DND-41 (cell line): Measurements from ENCODE around the gene LCT.

Experiments
- ATAC-seq: fragments of 200-7000 bp; cut with Tn5 transposase; 3 replicates; pipeline ENCODE4 v1.9.1; 2021; ENCODE audit warnings: low read depth; ENCODE audit not compliant: insufficient read depth
- DNase-seq: peaks from one replicate; pipeline ENCODE4 v3.0.0-alpha.2; 2020
- H2AFZ ChIP-seq: 2 replicates; pipeline ENCODE4 v1.6.0; 2012; ENCODE audit warnings: low read depth, low read length
- H3K27ac ChIP-seq: 2 replicates; pipeline ENCODE4 v1.5.1; 2012; ENCODE audit warnings: low read length, inconsistent platforms
- H3K27me3 ChIP-seq: fragments of 200-600 bp; sonication (generic); 2 replicates; pipeline ENCODE4 v1.6.0; 2012; ENCODE audit warnings: low read length, mild to moderate bottlenecking, inconsistent platforms; ENCODE audit not compliant: insufficient read depth, poor library complexity
- H3K36me3 ChIP-seq: 2 replicates; pipeline ENCODE4 v1.5.1; 2012; ENCODE audit warnings: low read length, inconsistent platforms; ENCODE audit not compliant: insufficient read depth
- H3K4me1 ChIP-seq: 2 replicates; pipeline ENCODE4 v1.5.1; 2012; ENCODE audit warnings: mild to moderate bottlenecking, low read length; ENCODE audit not compliant: insufficient read depth
- H3K4me2 ChIP-seq: 2 replicates; pipeline ENCODE4 v1.6.0; 2012; ENCODE audit warnings: mild to moderate bottlenecking, moderate library complexity, low read length, inconsistent platforms; ENCODE audit not compliant: insufficient read depth
- H3K4me3 ChIP-seq, 2 experiments: fragments of 200-600 bp in 1 of 2; shearing (Covaris generic) in 1 of 2; 2 replicates each; pipeline ENCODE4 v1.5.1; 2012 to 2016; ENCODE audit warnings: inconsistent platforms in 2 of 2, low read length in 2 of 2, mild to moderate bottlenecking in 2 of 2, low read depth in 1 of 2, moderate library complexity in 1 of 2
- H3K79me2 ChIP-seq: 2 replicates; pipeline ENCODE4 v1.6.0; 2012; ENCODE audit warnings: low read length, inconsistent platforms; ENCODE audit not compliant: insufficient read depth
- H3K9ac ChIP-seq: 2 replicates; pipeline ENCODE4 v1.6.0; 2012; ENCODE audit warnings: low read depth, mild to moderate bottlenecking, inconsistent platforms, low read length, moderate library complexity
- H3K9me3 ChIP-seq: 2 replicates; pipeline ENCODE4 v1.5.1; 2012; ENCODE audit warnings: low read length, moderate library complexity, mild to moderate bottlenecking, inconsistent platforms; ENCODE audit not compliant: insufficient read depth, severe bottlenecking
- H4K20me1 ChIP-seq: 2 replicates; pipeline ENCODE4 v1.6.0; 2012; ENCODE audit warnings: low read length; ENCODE audit not compliant: insufficient read depth
- CTCF ChIP-seq: IDR thresholded peaks from 2 replicates; pipeline ENCODE4 v1.5.1; 2012; ENCODE audit warnings: borderline replicate concordance, low read length, moderate library complexity, mild to moderate bottlenecking; ENCODE audit not compliant: poor library complexity, severe bottlenecking; ENCODE audit errors: extremely low read depth
- EZH2 ChIP-seq: IDR thresholded peaks from 3 replicates; pipeline ENCODE4 v1.6.1; 2012; ENCODE audit warnings: borderline replicate concordance, low read depth, mild to moderate bottlenecking, moderate library complexity, low read length, inconsistent platforms; ENCODE audit not compliant: severe bottlenecking

The LCT gene

GRCh38 chr2:135792401-135793150 lies 44.4 kb downstream of the LCT start:
- H3K9ac ChIP-seq = no peak overlapping the region
- TF ChIP-seq CTCF (no peak), EZH2 (no peak)
- no peak overlapping the region for H2AFZ ChIP-seq

GRCh38 chr2:135791418-135792190 lies 45.4 kb downstream of the LCT start:
- Histone ChIP-seq H3K9me3 (no peaks in the 10 kb centered on the region), H3K4me2 (0 out of 2 replicates have a peak overlapping the region, but pooled peaks have one; percentile 13), H4K20me1 (no peaks in the 10 kb centered on the region), H3K36me3 (peaks cover 23% of the 10 kb centered on the region; the same call in 1 of the 2 replicates), H3K4me3 (no peak overlapping the region), H2AFZ (no peak overlapping the region), H3K27me3 (no peaks in the 10 kb centered on the region), H3K9ac (no peak overlapping the region), H3K79me2 (0 out of 2 replicates have a peak, but pooled peaks cover 2% of the 10 kb centered on the region), H3K27ac (peak overlapping the region; percentile 64), H3K4me1 (peaks cover 40% of the 10 kb centered on the region)
- TF ChIP-seq CTCF (no peak), EZH2 (no peak)
- DNase-seq = no peak
- ATAC-seq = no peak

More at GRCh38 chr2:135792401-135793150, 44.4 kb downstream of the LCT start:
- Histone ChIP-seq H3K27ac (peak overlapping the region; percentile 64), H3K36me3 (peaks cover 15% of the 10 kb centered on the region; the same call in 1 of the 2 replicates), H3K9me3 (no peaks in the 10 kb centered on the region), H4K20me1 (no peaks in the 10 kb centered on the region), H3K27me3 (no peaks in the 10 kb centered on the region), H3K4me3 (no peak overlapping the region), H3K4me2 (peak overlapping the region; percentile 28; the same call in 1 of the 2 replicates), H3K79me2 (0 out of 2 replicates have a peak, but pooled peaks cover 2% of the 10 kb centered on the region), H3K4me1 (peaks cover 43% of the 10 kb centered on the region)
- ATAC-seq (peak; percentile 63), DNase-seq (peak; percentile 57)

- Histone ChIP-seq H4K20me1 (no peaks in the 10 kb centered on the region), H3K27ac (no peak overlapping the region), H3K36me3 (peaks cover 32% of the 10 kb centered on the region; the same call in 1 of the 2 replicates), H3K9me3 (no peaks in the 10 kb centered on the region), H3K9ac (no peak overlapping the region), H3K4me1 (peaks cover 40% of the 10 kb centered on the region), H2AFZ (no peak overlapping the region), H3K27me3 (no peaks in the 10 kb centered on the region), H3K4me3 (no peak overlapping the region), H3K79me2 (0 out of 2 replicates have a peak, but pooled peaks cover 2% of the 10 kb centered on the region), H3K4me2 (no peak overlapping the region)
- DNase-seq (no peak), ATAC-seq (no peak)
- no peak for TF ChIP-seq EZH2
- TF ChIP-seq CTCF = no peak
These were observed 46.6 kb downstream of the LCT start for GRCh38 chr2:135790423-135790822.
